GM12875 (cell line): ENCODE measurements around the gene BTBD2.
A peak's percentile ranks its signal among the peaks of the same experiment; 100 is the strongest.

Experiments
- H3K4me3 ChIP-seq: one replicate; pipeline ENCODE4 v1.5.1; 2011; ENCODE audit warnings: low read depth, low read length, control low read depth
- TF ChIP-seq, protein P1 (sequence below): IDR thresholded peaks from 2 replicates; pipeline ENCODE4 v1.5.1; 2011; ENCODE audit warnings: low read depth, mild to moderate bottlenecking, control low read depth, inconsistent platforms, low read length, moderate library complexity, borderline replicate concordance; ENCODE audit not compliant: insufficient read depth

Gene BTBD2

DNA sequence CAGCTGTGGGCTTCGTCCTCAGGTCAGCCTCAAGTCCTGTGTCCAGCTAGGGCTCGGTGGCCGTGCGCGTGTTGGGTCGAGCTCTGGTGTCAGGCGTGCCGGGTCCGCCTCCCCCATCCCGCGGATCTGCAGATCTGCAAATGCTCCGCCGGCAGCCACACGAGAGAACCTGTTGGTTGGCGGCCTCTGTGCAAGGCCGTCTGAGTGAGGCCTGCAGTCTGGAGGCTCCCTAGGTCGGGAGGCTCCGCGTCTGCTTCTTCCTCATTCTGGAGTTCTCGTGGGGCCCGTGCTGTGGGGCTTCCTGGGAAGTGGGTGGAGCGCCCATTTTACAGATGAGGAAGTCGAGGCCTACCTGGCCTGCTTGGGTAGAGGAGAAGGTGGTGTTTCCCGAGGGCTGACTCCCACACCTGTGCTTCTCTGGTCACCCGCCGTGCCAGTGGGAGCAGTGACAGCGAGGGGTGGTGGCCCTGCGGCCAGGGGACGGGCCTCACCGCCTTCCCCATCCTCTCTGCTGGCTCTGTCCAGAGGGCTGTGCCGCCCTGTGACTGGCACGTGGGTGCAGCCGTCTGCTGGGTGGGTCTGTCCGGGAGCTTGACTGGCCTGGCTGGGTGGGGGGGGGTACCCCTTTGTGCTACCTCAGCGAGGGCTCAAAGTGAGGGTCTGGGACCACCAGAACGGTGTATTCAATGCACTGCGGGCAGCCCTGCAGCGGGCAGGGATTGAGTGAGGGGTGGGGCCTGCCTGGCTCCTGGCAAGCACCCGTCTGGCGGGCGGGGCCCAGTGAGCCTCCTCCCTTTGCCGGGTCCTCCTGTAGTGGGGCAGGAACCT, 71.2 kb downstream of the BTBD2 start:
- no peak overlapping the region for H3K4me3 ChIP-seq
- TF ChIP-seq, protein P1, sequence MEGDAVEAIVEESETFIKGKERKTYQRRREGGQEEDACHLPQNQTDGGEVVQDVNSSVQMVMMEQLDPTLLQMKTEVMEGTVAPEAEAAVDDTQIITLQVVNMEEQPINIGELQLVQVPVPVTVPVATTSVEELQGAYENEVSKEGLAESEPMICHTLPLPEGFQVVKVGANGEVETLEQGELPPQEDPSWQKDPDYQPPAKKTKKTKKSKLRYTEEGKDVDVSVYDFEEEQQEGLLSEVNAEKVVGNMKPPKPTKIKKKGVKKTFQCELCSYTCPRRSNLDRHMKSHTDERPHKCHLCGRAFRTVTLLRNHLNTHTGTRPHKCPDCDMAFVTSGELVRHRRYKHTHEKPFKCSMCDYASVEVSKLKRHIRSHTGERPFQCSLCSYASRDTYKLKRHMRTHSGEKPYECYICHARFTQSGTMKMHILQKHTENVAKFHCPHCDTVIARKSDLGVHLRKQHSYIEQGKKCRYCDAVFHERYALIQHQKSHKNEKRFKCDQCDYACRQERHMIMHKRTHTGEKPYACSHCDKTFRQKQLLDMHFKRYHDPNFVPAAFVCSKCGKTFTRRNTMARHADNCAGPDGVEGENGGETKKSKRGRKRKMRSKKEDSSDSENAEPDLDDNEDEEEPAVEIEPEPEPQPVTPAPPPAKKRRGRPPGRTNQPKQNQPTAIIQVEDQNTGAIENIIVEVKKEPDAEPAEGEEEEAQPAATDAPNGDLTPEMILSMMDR = no peak

DNA sequence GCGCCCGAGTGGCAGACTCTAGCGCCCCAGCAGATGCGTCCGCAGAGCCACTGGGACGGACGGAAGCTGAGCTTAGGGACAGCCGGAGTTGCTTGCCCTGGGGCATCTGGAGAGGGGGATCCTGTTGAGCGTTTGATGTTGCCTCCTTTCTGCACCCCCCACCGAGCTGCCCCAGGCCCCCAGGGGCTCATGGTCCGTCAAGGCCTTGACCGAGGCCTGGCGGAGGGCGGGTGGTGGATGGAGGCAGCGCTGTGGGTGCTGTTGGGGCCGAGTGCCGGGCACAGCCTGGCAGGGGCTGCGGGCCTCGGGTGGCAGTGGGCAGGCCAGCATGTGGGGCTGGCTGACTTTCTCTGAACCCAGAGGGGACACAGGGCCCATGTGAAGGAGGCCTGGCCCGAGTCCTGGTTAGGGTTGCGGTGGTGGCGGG, 71.8 kb downstream of the BTBD2 start:
- TF ChIP-seq, protein P1 = no peak
- H3K4me3 ChIP-seq = peak overlapping the region; percentile 24

DNA sequence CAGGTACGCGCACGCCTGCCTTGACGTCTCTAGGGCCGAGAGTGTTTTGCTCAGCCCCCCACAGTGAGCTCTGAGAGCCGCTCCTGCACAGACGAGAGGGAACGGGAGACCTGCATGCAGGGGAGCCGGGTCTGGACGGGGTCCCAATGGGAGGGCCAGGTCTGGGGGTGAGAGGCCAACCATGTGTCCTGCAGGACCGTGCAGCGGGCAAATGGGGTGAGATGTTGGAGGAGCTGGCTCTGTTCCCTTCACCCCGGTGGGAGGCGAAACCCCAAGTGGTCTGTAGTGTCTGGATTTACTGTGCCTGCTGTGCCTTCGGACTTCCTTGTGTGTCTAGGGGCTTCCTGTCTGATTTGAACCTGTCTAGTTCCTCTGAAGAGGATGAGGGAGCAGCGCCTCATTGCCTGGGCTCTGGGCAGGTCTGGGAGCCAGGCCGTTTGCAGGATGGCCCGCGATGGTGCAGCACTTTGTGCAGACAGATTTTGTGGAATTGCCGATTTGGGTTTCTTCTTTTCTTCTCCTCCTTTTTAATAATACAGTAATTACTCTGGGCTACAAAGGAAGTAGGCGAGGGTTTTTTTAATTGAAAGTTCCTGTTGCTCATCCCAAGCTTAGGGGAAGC, 72.5 kb downstream of the BTBD2 start:
- TF ChIP-seq, protein P1 = no peak
- peak overlapping the region; percentile 73 for H3K4me3 ChIP-seq

DNA sequence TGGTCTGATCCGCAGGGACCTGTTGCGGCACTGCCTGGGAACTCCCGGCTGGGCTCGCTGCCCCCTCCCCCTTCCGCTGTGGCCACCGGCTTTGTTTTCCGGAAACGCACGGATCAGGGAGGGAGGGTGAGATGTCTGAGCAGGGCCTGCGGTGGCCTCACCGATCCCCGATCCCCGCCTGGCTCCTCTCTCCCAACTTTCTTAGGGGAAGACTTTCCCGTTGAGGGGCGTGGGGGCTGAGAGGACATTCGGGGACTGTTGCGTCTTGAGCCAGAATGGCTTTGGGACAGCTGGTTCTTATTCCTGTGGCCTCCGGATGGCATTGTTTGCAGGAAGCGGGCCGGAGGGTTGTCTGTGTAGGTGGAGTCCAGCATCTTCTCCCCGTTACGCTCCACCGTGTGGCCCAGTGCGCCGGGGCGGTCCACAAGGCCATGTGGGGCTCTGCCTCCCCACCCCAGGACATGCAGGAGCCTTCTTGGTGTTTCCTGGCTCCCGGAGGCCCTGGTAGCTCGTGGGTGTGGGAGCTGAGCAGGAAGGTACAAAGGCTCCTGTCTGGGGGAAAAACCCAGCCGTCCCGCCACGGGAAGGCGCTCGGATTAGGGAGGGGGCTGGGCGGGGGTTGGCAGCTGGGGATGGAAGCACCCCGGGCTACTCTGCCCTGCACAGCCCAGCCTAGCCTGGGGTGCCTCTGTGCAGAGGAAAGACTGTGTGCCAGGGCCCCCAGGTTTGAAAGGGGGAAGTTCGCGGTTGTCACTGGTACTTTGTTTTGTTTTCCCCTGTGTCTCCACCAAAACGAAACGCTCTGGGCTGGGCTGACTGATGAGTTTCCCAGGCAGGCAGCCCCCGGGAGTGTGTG, 73.2 kb downstream of the BTBD2 start:
- TF ChIP-seq, protein P1 = no peak
- peak overlapping the region; percentile 73 for H3K4me3 ChIP-seq

DNA sequence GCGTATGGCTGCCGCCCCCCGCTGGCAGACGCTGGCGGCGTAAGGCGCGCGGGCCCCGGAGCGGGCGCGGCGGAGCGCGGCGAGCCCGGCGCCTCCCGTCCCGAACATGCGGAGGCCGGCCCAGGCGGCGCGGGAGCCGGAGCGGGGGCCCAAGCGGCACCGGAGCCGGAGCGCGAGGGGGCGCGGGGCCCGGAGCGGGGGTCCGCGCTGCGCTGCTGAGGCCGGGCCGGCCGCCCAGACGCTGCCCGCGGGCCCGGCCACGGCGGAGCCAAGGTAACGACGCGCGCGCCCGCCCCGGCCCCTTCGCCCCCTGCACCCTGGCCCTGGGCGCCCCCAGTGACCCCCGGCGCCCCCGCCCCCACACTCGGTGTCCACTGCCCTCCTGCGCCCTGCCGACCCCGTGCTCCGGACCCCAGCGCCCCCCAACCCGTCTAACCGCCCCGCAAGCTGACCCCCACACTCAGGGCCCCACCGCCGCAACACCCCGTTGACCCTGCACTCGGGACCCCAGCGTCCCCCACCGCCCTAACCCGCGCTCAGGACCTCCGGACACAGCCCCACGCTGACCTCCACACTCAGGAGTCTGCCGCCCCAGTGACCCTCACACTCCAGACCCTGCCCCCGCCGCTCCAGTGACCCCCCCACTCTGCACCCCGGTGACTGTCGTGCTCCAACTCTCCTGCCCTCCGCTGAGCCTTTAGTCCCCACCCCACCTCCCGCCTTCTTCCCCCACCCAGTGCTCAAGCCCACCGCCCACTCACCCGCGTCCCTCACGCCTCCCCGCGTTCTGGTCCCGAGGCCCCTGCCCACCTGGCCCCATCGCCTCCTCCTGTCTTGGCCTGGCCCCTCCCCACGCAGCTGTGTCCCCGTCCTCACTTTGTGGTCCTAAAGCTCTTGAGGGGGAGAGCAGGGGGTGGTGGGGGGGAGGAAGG, 74.1 kb downstream of the BTBD2 start, which contains the start of gene CSNK1G2:
Gene CSNK1G2, plus strand, starts transcription at position 27 of the 932 bp plus-strand sequence. CDS start 28,601 bp downstream, outside the sequence.
- TF ChIP-seq, protein P1 = peak; percentile 17; the same call in 1 of the 2 replicates
- peak within 1 kb of the TSS; percentile 73 for H3K4me3 ChIP-seq

DNA sequence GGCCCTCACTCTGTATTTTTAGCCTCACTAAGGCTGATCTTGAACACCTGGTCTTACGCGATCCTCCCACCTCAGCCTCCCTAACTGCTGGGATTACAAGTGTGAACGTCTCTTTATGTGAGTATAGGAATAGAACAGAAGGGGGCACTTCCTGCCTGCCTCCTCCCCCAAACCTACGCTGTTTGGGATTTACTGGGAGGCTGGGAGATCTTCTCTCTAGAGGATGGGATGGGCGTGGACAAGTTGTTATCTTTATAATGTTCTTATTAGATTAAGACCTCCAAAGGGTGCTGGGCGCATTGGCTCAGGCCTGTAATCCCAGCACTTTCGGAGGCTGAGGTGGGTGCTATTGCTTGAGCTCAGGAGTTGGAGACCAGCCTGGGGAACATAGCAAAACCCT, 77.4 kb downstream of the BTBD2 start:
- no peak overlapping the region for H3K4me3 ChIP-seq
- TF ChIP-seq, protein P1 = no peak
